ENCODE data around the gene CNGA3.
"Not testable (repeated sequence)": the region's sequence is repeated elsewhere in the genome, so short reads cannot be mapped to it uniquely, and the experiment has no call there.

Gene CNGA3

GRCh38 chr2:98414246-98414645 is 68.0 kb downstream of the CNGA3 start:
- H3K36me3 ChIP-seq (ENCODE audit: control insufficient read depth in 4 of 4, insufficient read depth in 4 of 4, low read length in 3 of 4); H3K4me1 ChIP-seq (ENCODE audit: control extremely low read depth in 1 of 4, control insufficient read depth in 4 of 4, insufficient read depth in 4 of 4, low read length in 3 of 4); H3K27me3 ChIP-seq (replicated peaks in 2 of 5; ENCODE audit: control insufficient read depth in 4 of 5, insufficient read depth in 5 of 5, low read length in 4 of 5); POLR2A ChIA-PET; H3K27ac ChIP-seq (ENCODE audit: insufficient read depth in 1 of 2, low read depth in 1 of 2, low read length in 2 of 2, poor library complexity in 1 of 2, severe bottlenecking in 2 of 2); H3K9me3 ChIP-seq (ENCODE audit: control extremely low read depth in 1 of 5, control insufficient read depth in 4 of 5, insufficient read depth in 2 of 5, low read depth in 1 of 5, low read length in 4 of 5); DNase-seq; H3K4me3 ChIP-seq (ENCODE audit: control insufficient read depth in 1 of 7, extremely low read depth in 1 of 7, insufficient read depth in 4 of 7, low read depth in 2 of 7, low read length in 6 of 7): not testable (repeated sequence)
- WGBS (ENCODE audit: insufficient coverage), result over 99% methylated on average over 6 of the region's 7 CpGs
- CTCF ChIA-PET, result interaction anchor here (1.2 to 1.6 kb wide), 4 partner anchors 57 to 107 kb away, joined by 3 to 7 read pairs (median 4); no protein-coding TSS in a partner anchor

GRCh38 chr2:98415719-98416248 is 69.5 kb downstream of the CNGA3 start:
- H3K27ac ChIP-seq (ENCODE audit: insufficient read depth in 1 of 2, low read depth in 1 of 2, low read length in 2 of 2, poor library complexity in 1 of 2, severe bottlenecking in 2 of 2); DNase-seq; H3K4me3 ChIP-seq (ENCODE audit: control insufficient read depth in 1 of 7, extremely low read depth in 1 of 7, insufficient read depth in 4 of 7, low read depth in 2 of 7, low read length in 6 of 7); POLR2A ChIA-PET; H3K4me1 ChIP-seq (ENCODE audit: control extremely low read depth in 1 of 4, control insufficient read depth in 4 of 4, insufficient read depth in 4 of 4, low read length in 3 of 4); H3K9me3 ChIP-seq (ENCODE audit: control extremely low read depth in 1 of 5, control insufficient read depth in 4 of 5, insufficient read depth in 2 of 5, low read depth in 1 of 5, low read length in 4 of 5); H3K27me3 ChIP-seq (replicated peaks in 2 of 5; ENCODE audit: control insufficient read depth in 4 of 5, insufficient read depth in 5 of 5, low read length in 4 of 5); H3K36me3 ChIP-seq (ENCODE audit: control insufficient read depth in 4 of 4, insufficient read depth in 4 of 4, low read length in 3 of 4): not testable (repeated sequence)
- WGBS (ENCODE audit: insufficient coverage), result 96% methylated on average over 5 of the region's 9 CpGs
- CTCF ChIA-PET, result interaction anchor here (0.6 to 1.5 kb wide), 2 partner anchors 25 to 944 kb away, joined by 3 to 4 read pairs; no protein-coding TSS in a partner anchor

DNA sequence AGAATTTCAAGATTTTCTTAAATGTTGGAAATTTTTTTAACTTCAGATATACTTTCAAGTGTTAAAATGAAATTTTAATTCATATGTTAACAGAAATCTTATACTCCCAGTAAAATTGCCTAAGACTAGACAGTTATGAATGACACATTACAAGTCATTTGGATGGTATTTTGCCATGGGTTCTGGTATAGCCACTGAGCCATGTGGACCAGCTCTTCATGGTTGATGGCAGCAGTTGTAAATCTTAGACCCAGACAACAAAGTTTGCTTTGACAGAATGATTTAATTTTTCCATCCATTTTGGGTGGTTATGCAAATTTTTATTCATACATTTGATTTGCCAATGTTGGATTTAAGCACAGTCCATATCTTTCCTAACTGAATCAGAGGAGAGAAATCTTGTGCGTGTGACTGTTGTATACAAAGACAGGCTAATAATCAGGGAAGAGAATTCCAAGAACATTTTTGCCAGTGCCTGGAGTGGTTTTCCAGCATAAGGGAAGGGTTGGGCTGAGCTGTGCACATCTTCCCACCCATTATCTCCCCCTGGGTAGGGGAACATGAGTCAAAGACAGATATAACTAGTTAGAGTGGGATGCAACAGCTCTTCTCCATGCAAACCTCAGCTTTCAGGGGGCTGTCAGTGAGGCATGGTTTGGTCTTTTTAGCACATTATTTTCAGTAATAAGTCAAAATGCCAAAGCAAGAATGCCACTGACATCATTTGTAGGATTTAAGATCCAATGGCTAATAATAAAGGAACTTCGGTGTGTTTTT is 70.3 kb downstream of the CNGA3 start:
- no CpG with 5 or more reads among the region's 2 CpGs for WGBS (ENCODE audit: insufficient coverage)
- no peak for DNase-seq

GRCh38 chr2:98419544-98419943 is 73.3 kb downstream of the CNGA3 start:
- no peak overlapping the region for H3K27ac ChIP-seq (ENCODE audit: insufficient read depth in 1 of 2, low read depth in 1 of 2, low read length in 2 of 2, poor library complexity in 1 of 2, severe bottlenecking in 2 of 2)
- 100% methylated on average over 1 of the region's 2 CpGs for WGBS (ENCODE audit: insufficient coverage)
- ChIA-PET CTCF (no interaction called here), POLR2A (interaction anchor here (0.6 kb wide), 1 partner anchor 1605 kb away, joined by 3 read pairs; no protein-coding TSS in a partner anchor)
- H3K9me3 ChIP-seq (ENCODE audit: control extremely low read depth in 1 of 5, control insufficient read depth in 4 of 5, insufficient read depth in 2 of 5, low read depth in 1 of 5, low read length in 4 of 5), result peaks cover 2 to 8% (median 3%) of the 10 kb centered on the region in 5 experiments
- no peaks in the 10 kb centered on the region for H3K27me3 ChIP-seq (replicated peaks in 2 of 5; ENCODE audit: control insufficient read depth in 4 of 5, insufficient read depth in 5 of 5, low read length in 4 of 5)
- no peak overlapping the region for H3K4me3 ChIP-seq (ENCODE audit: control insufficient read depth in 1 of 7, extremely low read depth in 1 of 7, insufficient read depth in 4 of 7, low read depth in 2 of 7, low read length in 6 of 7)
- no peaks in the 10 kb centered on the region for H3K36me3 ChIP-seq (ENCODE audit: control insufficient read depth in 4 of 4, insufficient read depth in 4 of 4, low read length in 3 of 4)
- H3K4me1 ChIP-seq (ENCODE audit: control extremely low read depth in 1 of 4, control insufficient read depth in 4 of 4, insufficient read depth in 4 of 4, low read length in 3 of 4), result no peaks in the 10 kb centered on the region
- DNase-seq, result no peak

More for the DNA sequence above, 70.3 kb downstream of the CNGA3 start:
- ChIA-PET CTCF (interaction anchor here (1.5 kb wide), 1 partner anchor 24 kb away, joined by 4 read pairs; no protein-coding TSS in a partner anchor), POLR2A (no interaction called here)
- Histone ChIP-seq H3K36me3 (ENCODE audit: control insufficient read depth in 4 of 4, insufficient read depth in 4 of 4, low read length in 3 of 4) (no peaks in the 10 kb centered on the region), H3K27ac (ENCODE audit: insufficient read depth in 1 of 2, low read depth in 1 of 2, low read length in 2 of 2, poor library complexity in 1 of 2, severe bottlenecking in 2 of 2) (no peak overlapping the region), H3K9me3 (ENCODE audit: control extremely low read depth in 1 of 5, control insufficient read depth in 4 of 5, insufficient read depth in 2 of 5, low read depth in 1 of 5, low read length in 4 of 5) (peaks cover 2 to 5% (median 3%) of the 10 kb centered on the region in 5 experiments), H3K27me3 (replicated peaks in 2 of 5; ENCODE audit: control insufficient read depth in 4 of 5, insufficient read depth in 5 of 5, low read length in 4 of 5) (peaks cover 0 to 2% (median 0%) of the 10 kb centered on the region in 5 experiments), H3K4me1 (ENCODE audit: control extremely low read depth in 1 of 4, control insufficient read depth in 4 of 4, insufficient read depth in 4 of 4, low read length in 3 of 4) (peaks cover 0 to 2% (median 0%) of the 10 kb centered on the region in 4 experiments), H3K4me3 (ENCODE audit: control insufficient read depth in 1 of 7, extremely low read depth in 1 of 7, insufficient read depth in 4 of 7, low read depth in 2 of 7, low read length in 6 of 7) (no peak overlapping the region)

- no peaks in the 10 kb centered on the region for H3K4me1 ChIP-seq (ENCODE audit: control extremely low read depth in 1 of 4, control insufficient read depth in 4 of 4, insufficient read depth in 4 of 4, low read length in 3 of 4)
- H3K9me3 ChIP-seq (ENCODE audit: control extremely low read depth in 1 of 5, control insufficient read depth in 4 of 5, insufficient read depth in 2 of 5, low read depth in 1 of 5, low read length in 4 of 5), result peaks cover 2 to 6% (median 3%) of the 10 kb centered on the region in 5 experiments
- H3K27me3 ChIP-seq (replicated peaks in 2 of 5; ENCODE audit: control insufficient read depth in 4 of 5, insufficient read depth in 5 of 5, low read length in 4 of 5), result no peaks in the 10 kb centered on the region
- H3K36me3 ChIP-seq (ENCODE audit: control insufficient read depth in 4 of 4, insufficient read depth in 4 of 4, low read length in 3 of 4), result no peaks in the 10 kb centered on the region
- H3K4me3 ChIP-seq (ENCODE audit: control insufficient read depth in 1 of 7, extremely low read depth in 1 of 7, insufficient read depth in 4 of 7, low read depth in 2 of 7, low read length in 6 of 7), result no peak overlapping the region
- POLR2A ChIA-PET, result interaction anchor here (0.6 kb wide), 1 partner anchor 1605 kb away, joined by 3 read pairs; no protein-coding TSS in a partner anchor
- no peak for DNase-seq
- WGBS (ENCODE audit: insufficient coverage), result 87% methylated on average over 4 of the region's 6 CpGs
- CTCF ChIA-PET, result interaction anchor here (1.2 to 2.0 kb wide), 2 partner anchors 8 to 58 kb away, joined by 3 to 7 read pairs; no protein-coding TSS in a partner anchor
- H3K27ac ChIP-seq (ENCODE audit: insufficient read depth in 1 of 2, low read depth in 1 of 2, low read length in 2 of 2, poor library complexity in 1 of 2, severe bottlenecking in 2 of 2), result no peak overlapping the region
Measured at GRCh38 chr2:98419977-98420725, 73.9 kb downstream of the CNGA3 start.

- ChIA-PET CTCF (no interaction called here), POLR2A (no interaction called here)
- H3K9me3 ChIP-seq (ENCODE audit: control extremely low read depth in 1 of 5, control insufficient read depth in 4 of 5, insufficient read depth in 2 of 5, low read depth in 1 of 5, low read length in 4 of 5), result peaks cover 2 to 6% (median 3%) of the 10 kb centered on the region in 5 experiments
- no peaks in the 10 kb centered on the region for H3K4me1 ChIP-seq (ENCODE audit: control extremely low read depth in 1 of 4, control insufficient read depth in 4 of 4, insufficient read depth in 4 of 4, low read length in 3 of 4)
- no peak overlapping the region for H3K27ac ChIP-seq (ENCODE audit: insufficient read depth in 1 of 2, low read depth in 1 of 2, low read length in 2 of 2, poor library complexity in 1 of 2, severe bottlenecking in 2 of 2)
- DNase-seq, result peak in 2 of 3 donors; percentile 10 to 26
- no peaks in the 10 kb centered on the region for H3K27me3 ChIP-seq (replicated peaks in 2 of 5; ENCODE audit: control insufficient read depth in 4 of 5, insufficient read depth in 5 of 5, low read length in 4 of 5)
- H3K36me3 ChIP-seq (ENCODE audit: control insufficient read depth in 4 of 4, insufficient read depth in 4 of 4, low read length in 3 of 4), result no peaks in the 10 kb centered on the region
- H3K4me3 ChIP-seq (ENCODE audit: control insufficient read depth in 1 of 7, extremely low read depth in 1 of 7, insufficient read depth in 4 of 7, low read depth in 2 of 7, low read length in 6 of 7), result no peak overlapping the region
Measured at GRCh38 chr2:98422449-98422848, 76.2 kb downstream of the CNGA3 start.
